SJCRH30 (cell line): ENCODE data around the gene HOXD3. TPM values are rescaled to one million over a fixed set of nuclear protein-coding genes. Genes with fewer than 3 reads are reported as not detected.

Source experiments
- DNase-seq, 2 experiments: peaks; one replicate each; pipeline ENCODE4 v3.0.0-alpha.2; 2015 to 2020
- H3K27ac ChIP-seq: fragments of 250-450 bp; sonication (Bioruptor Pico); 2 replicates; pipeline ENCODE4 v1.5.1; 2020; ENCODE audit warnings: mild to moderate bottlenecking, moderate library complexity
- H3K27me3 ChIP-seq: fragments of 250-450 bp; sonication (Bioruptor Pico); 2 replicates; pipeline ENCODE4 v1.5.1; 2020; ENCODE audit warnings: mild to moderate bottlenecking, moderate library complexity
- H3K36me3 ChIP-seq: fragments of 250-450 bp; sonication (Bioruptor Pico); 2 replicates; pipeline ENCODE4 v1.5.1; 2020; ENCODE audit warnings: mild to moderate bottlenecking, moderate library complexity
- H3K4me1 ChIP-seq: fragments of 250-450 bp; sonication (Bioruptor Pico); 2 replicates; pipeline ENCODE4 v1.5.1; 2020; ENCODE audit warnings: mild to moderate bottlenecking, moderate library complexity
- H3K4me3 ChIP-seq: fragments of 250-450 bp; sonication (Bioruptor Pico); 2 replicates; pipeline ENCODE4 v1.5.1; 2020; ENCODE audit warnings: mild to moderate bottlenecking, moderate library complexity
- H3K9me3 ChIP-seq: fragments of 250-450 bp; sonication (Bioruptor Pico); replicated peaks from 2 replicates; pipeline ENCODE4 v1.5.1; 2020; ENCODE audit warnings: mild to moderate bottlenecking, moderate library complexity
- total RNA-seq: library from RNA; depleted of rRNA; stranded (reverse); fragments of >200 nt; shearing (Covaris generic); gene quantifications from 2 replicates; pipeline ENCODE4 v1.2.3, GENCODE V29; 2014

HOXD3 gene
- total RNA-seq, 1 experiment from 2014 or later, result not detected

- Histone ChIP-seq H3K27ac (no peak overlapping the region), H3K9me3 (no peaks in the 10 kb centered on the region), H3K4me1 (no peaks in the 10 kb centered on the region), H3K4me3 (no peak overlapping the region), H3K36me3 (no peaks in the 10 kb centered on the region), H3K27me3 (0 out of 2 replicates have a peak, but pooled peaks cover 7% of the 10 kb centered on the region)
- DNase-seq, result no peak
These were observed 12.1 kb downstream of the HOXD3 start for GRCh38 chr2:176169181-176169580.

- DNase-seq, result no peak
- Histone ChIP-seq H3K4me1 (no peaks in the 10 kb centered on the region), H3K9me3 (no peaks in the 10 kb centered on the region), H3K27me3 (0 out of 2 replicates have a peak, but pooled peaks cover 7% of the 10 kb centered on the region), H3K27ac (no peak overlapping the region), H3K4me3 (no peak overlapping the region), H3K36me3 (no peaks in the 10 kb centered on the region)
These were observed 12.6 kb downstream of the HOXD3 start for GRCh38 chr2:176169711-176170110.

GRCh38 chr2:176170602-176171305, 13.6 kb downstream of the HOXD3 start:
- H3K36me3 ChIP-seq, result no peaks in the 10 kb centered on the region
- no peak overlapping the region for H3K27ac ChIP-seq
- no peak for DNase-seq
- no peak overlapping the region for H3K4me3 ChIP-seq
- H3K27me3 ChIP-seq, result 0 out of 2 replicates have a peak, but pooled peaks cover 4% of the 10 kb centered on the region
- no peaks in the 10 kb centered on the region for H3K4me1 ChIP-seq
- no peaks in the 10 kb centered on the region for H3K9me3 ChIP-seq

- no peak overlapping the region for H3K4me3 ChIP-seq
These were observed 14.4 kb downstream of the HOXD3 start for GRCh38 chr2:176171351-176172006.

GRCh38 chr2:176172007-176172894, 15.1 kb downstream of the HOXD3 start:
- no peaks in the 10 kb centered on the region for H3K27me3 ChIP-seq
- H3K9me3 ChIP-seq, result no peaks in the 10 kb centered on the region
- H3K4me1 ChIP-seq, result no peaks in the 10 kb centered on the region
- no peak overlapping the region for H3K4me3 ChIP-seq
- H3K27ac ChIP-seq, result no peak overlapping the region
- H3K36me3 ChIP-seq, result no peaks in the 10 kb centered on the region
- no peak for DNase-seq

More at GRCh38 chr2:176171351-176172006, 14.4 kb downstream of the HOXD3 start:
- H3K27ac ChIP-seq, result no peak overlapping the region
- no peaks in the 10 kb centered on the region for H3K4me1 ChIP-seq
- no peaks in the 10 kb centered on the region for H3K27me3 ChIP-seq
- H3K36me3 ChIP-seq, result no peaks in the 10 kb centered on the region
- DNase-seq, result no peak
- H3K9me3 ChIP-seq, result no peaks in the 10 kb centered on the region

GRCh38 chr2:176172895-176173566, 15.9 kb downstream of the HOXD3 start:
- DNase-seq, result no peak
- no peaks in the 10 kb centered on the region for H3K27me3 ChIP-seq
- H3K27ac ChIP-seq, result no peak overlapping the region
- no peaks in the 10 kb centered on the region for H3K36me3 ChIP-seq
- H3K9me3 ChIP-seq, result no peaks in the 10 kb centered on the region
- H3K4me3 ChIP-seq, result no peak overlapping the region
- H3K4me1 ChIP-seq, result no peaks in the 10 kb centered on the region

GRCh38 chr2:176173567-176174381, 16.7 kb downstream of the HOXD3 start:
- Histone ChIP-seq H3K4me1 (no peaks in the 10 kb centered on the region), H3K27ac (no peak overlapping the region), H3K9me3 (no peaks in the 10 kb centered on the region), H3K4me3 (no peak overlapping the region), H3K27me3 (no peaks in the 10 kb centered on the region), H3K36me3 (no peaks in the 10 kb centered on the region)
- no peak for DNase-seq

- no peak overlapping the region for H3K27ac ChIP-seq
- H3K36me3 ChIP-seq, result no peaks in the 10 kb centered on the region
- no peaks in the 10 kb centered on the region for H3K9me3 ChIP-seq
- peak in 1 of 2 experiments; percentile 44 for DNase-seq
- H3K4me3 ChIP-seq, result no peak overlapping the region
- no peaks in the 10 kb centered on the region for H3K4me1 ChIP-seq
- no peaks in the 10 kb centered on the region for H3K27me3 ChIP-seq
These were observed 17.3 kb downstream of the HOXD3 start for GRCh38 chr2:176174382-176174823.

- Histone ChIP-seq H3K27me3 (no peaks in the 10 kb centered on the region), H3K36me3 (no peaks in the 10 kb centered on the region), H3K4me3 (no peak overlapping the region), H3K27ac (no peak overlapping the region), H3K4me1 (no peaks in the 10 kb centered on the region), H3K9me3 (no peaks in the 10 kb centered on the region)
- no peak for DNase-seq
These were observed 18.0 kb downstream of the HOXD3 start for GRCh38 chr2:176174824-176175708.

GRCh38 chr2:176175709-176176607, 18.9 kb downstream of the HOXD3 start:
- no peaks in the 10 kb centered on the region for H3K4me1 ChIP-seq
- no peak overlapping the region for H3K4me3 ChIP-seq
- H3K9me3 ChIP-seq, result no peaks in the 10 kb centered on the region
- no peaks in the 10 kb centered on the region for H3K27me3 ChIP-seq
- no peak for DNase-seq
- H3K27ac ChIP-seq, result no peak overlapping the region
- no peaks in the 10 kb centered on the region for H3K36me3 ChIP-seq

- DNase-seq, result no peak
- H3K4me1 ChIP-seq, result no peaks in the 10 kb centered on the region
- H3K36me3 ChIP-seq, result no peaks in the 10 kb centered on the region
- no peak overlapping the region for H3K27ac ChIP-seq
- H3K27me3 ChIP-seq, result no peaks in the 10 kb centered on the region
- no peaks in the 10 kb centered on the region for H3K9me3 ChIP-seq
- H3K4me3 ChIP-seq, result no peak overlapping the region
These were observed 20.5 kb downstream of the HOXD3 start for GRCh38 chr2:176177580-176178037.

GRCh38 chr2:176178038-176178756, 21.1 kb downstream of the HOXD3 start:
- Histone ChIP-seq H3K4me3 (no peak overlapping the region), H3K27ac (no peak overlapping the region), H3K27me3 (no peaks in the 10 kb centered on the region), H3K4me1 (no peaks in the 10 kb centered on the region), H3K36me3 (no peaks in the 10 kb centered on the region), H3K9me3 (no peaks in the 10 kb centered on the region)
- no peak for DNase-seq
